ENCODE measurements around the gene TMEM184C. TPM values are rescaled to one million over a fixed set of nuclear protein-coding genes. Genes with fewer than 3 reads are reported as not detected.

The TMEM184C gene
- total and polyA plus RNA-seq, 2 donors (not counting 1 experiment from before 2014, with no cell fraction given): 4.9 to 27.5 TPM

DNA sequence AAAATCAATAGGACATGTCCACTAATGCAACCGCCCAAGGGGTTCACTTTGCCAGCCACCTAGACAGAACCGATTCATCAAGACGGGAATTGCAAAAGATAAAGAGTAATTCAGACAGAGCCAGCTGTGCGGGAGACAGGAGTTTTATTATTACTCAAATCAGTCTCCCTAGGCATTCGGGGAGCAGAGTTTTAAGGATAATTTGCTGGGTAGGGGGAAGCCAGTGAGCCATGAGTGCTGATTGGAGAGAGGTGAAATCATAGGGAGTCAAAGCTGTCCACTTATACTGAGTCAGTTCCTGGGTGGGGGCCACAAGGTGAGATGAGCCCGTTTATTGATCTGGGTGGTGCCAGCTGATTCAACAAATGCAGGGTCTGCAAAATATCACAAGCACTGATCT, 8.5 kb downstream of the TMEM184C start:
- POLR2A ChIA-PET: no interaction called here

DNA sequence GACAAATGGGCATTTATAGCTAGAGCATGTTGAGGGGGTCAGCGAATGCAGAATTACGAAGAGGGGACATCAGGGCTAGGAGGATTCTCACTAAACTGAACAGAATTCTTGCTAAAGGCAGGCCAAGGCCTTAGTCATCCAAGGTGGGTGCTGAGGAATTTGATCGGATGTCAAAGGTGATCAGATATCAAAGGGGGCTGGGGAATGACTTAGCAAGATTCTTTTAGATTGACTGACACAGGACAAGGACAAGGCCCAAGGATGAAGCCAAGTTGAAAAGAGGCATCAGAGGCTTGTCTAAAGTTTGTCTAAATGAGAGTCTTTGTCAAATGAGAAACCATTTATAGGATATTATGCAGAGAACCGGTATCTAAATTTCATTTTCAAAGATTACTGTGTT, 9.7 kb downstream of the TMEM184C start:
- Histone ChIP-seq H2AFZ (ENCODE audit: insufficient read depth, low read depth, low read length, poor library complexity, severe bottlenecking) (no peak overlapping the region), H3K36me3 (replicated peaks in 1 of 2; ENCODE audit: control extremely low read depth in 1 of 2, control insufficient read depth in 1 of 2, extremely low read depth in 1 of 2, insufficient read depth in 2 of 2, low read length in 1 of 2) (peaks cover 3 to 64% of the 10 kb centered on the region in 2 experiments), H3K9ac (ENCODE audit: low read length) (no peak overlapping the region), H3K4me2 (replicated peaks; ENCODE audit: low read depth, low read length, poor library complexity, severe bottlenecking) (no peak overlapping the region), H4K20me1 (ENCODE audit: control insufficient read depth, insufficient read depth, low read length, poor library complexity, severe bottlenecking) (peaks cover 8% of the 10 kb centered on the region), H3K79me2 (ENCODE audit: control insufficient read depth, insufficient read depth, low read length) (peaks cover 20% of the 10 kb centered on the region), H3K27me3 (replicated peaks in 1 of 4; ENCODE audit: control extremely low read depth in 1 of 4, control insufficient read depth in 3 of 4, insufficient read depth in 4 of 4, low read length in 3 of 4) (no peaks in the 10 kb centered on the region), H3K4me3 (ENCODE audit: control extremely low read depth in 1 of 5, extremely low read depth in 1 of 5, insufficient read depth in 1 of 5, low read depth in 2 of 5, low read length in 4 of 5) (no peak overlapping the region), H3K9me3 (ENCODE audit: control extremely low read depth in 1 of 3, control insufficient read depth in 2 of 3, insufficient read depth in 1 of 3, low read length in 2 of 3) (no peaks in the 10 kb centered on the region), H3K4me1 (ENCODE audit: control insufficient read depth in 2 of 2, insufficient read depth in 2 of 2, low read length in 2 of 2) (no peaks in the 10 kb centered on the region), H3K27ac (ENCODE audit: low read length in 2 of 2) (no peak overlapping the region)
- DNase-seq (no peak), ATAC-seq (ENCODE audit: low read depth) (no peak)
- TF ChIP-seq, protein P1, sequence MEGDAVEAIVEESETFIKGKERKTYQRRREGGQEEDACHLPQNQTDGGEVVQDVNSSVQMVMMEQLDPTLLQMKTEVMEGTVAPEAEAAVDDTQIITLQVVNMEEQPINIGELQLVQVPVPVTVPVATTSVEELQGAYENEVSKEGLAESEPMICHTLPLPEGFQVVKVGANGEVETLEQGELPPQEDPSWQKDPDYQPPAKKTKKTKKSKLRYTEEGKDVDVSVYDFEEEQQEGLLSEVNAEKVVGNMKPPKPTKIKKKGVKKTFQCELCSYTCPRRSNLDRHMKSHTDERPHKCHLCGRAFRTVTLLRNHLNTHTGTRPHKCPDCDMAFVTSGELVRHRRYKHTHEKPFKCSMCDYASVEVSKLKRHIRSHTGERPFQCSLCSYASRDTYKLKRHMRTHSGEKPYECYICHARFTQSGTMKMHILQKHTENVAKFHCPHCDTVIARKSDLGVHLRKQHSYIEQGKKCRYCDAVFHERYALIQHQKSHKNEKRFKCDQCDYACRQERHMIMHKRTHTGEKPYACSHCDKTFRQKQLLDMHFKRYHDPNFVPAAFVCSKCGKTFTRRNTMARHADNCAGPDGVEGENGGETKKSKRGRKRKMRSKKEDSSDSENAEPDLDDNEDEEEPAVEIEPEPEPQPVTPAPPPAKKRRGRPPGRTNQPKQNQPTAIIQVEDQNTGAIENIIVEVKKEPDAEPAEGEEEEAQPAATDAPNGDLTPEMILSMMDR (IDR thresholded peaks at IDR 0.05): no peak
- TF ChIP-seq EZH2 (IDR thresholded peaks at IDR 0.05; ENCODE audit: borderline replicate concordance, insufficient read depth, low read depth, low read length, poor library complexity, severe bottlenecking): no peak
- H3K27ac Mint-ChIP-seq: no peak overlapping the region
- intact Hi-C loops (cut with micrococcal nuclease): no loop called here
- H3K27me3 Mint-ChIP-seq: no peaks in the 10 kb centered on the region
- H3K9me3 Mint-ChIP-seq (ENCODE audit: insufficient read depth): no peaks in the 10 kb centered on the region
- H3K4me1 Mint-ChIP-seq: peaks cover 3% of the 10 kb centered on the region
- H3K4me3 Mint-ChIP-seq: no peak overlapping the region
- ChIA-PET POLR2A (interaction anchor here (0.6 kb wide), 1 partner anchor 9 kb away, joined by 3 read pairs; no protein-coding TSS in a partner anchor), CTCF (no interaction called here)
- 97% methylated on average over 3 of the region's 4 CpGs for WGBS (ENCODE audit: insufficient coverage)

More for the DNA sequence above, 8.5 kb downstream of the TMEM184C start:
- peaks cover 13% of the 10 kb centered on the region for H4K20me1 ChIP-seq (ENCODE audit: control insufficient read depth, insufficient read depth, low read length, poor library complexity, severe bottlenecking)
- no peak for DNase-seq
- TF ChIP-seq EZH2 (IDR thresholded peaks at IDR 0.05; ENCODE audit: borderline replicate concordance, insufficient read depth, low read depth, low read length, poor library complexity, severe bottlenecking): no peak
- TF ChIP-seq, protein P1 (IDR thresholded peaks at IDR 0.05): no peak
- H3K27ac ChIP-seq (ENCODE audit: low read length in 2 of 2): no peak overlapping the region
- no peak overlapping the region for H3K4me2 ChIP-seq (replicated peaks; ENCODE audit: low read depth, low read length, poor library complexity, severe bottlenecking)
- peaks cover 0 to 5% of the 10 kb centered on the region in 2 donors for H3K4me1 ChIP-seq (ENCODE audit: control insufficient read depth in 2 of 2, insufficient read depth in 2 of 2, low read length in 2 of 2)
- no peaks in the 10 kb centered on the region for H3K27me3 Mint-ChIP-seq
- peaks cover 28% of the 10 kb centered on the region for H3K79me2 ChIP-seq (ENCODE audit: control insufficient read depth, insufficient read depth, low read length)
- peaks cover 8% of the 10 kb centered on the region for H3K4me1 Mint-ChIP-seq
- H3K9ac ChIP-seq (ENCODE audit: low read length): no peak overlapping the region
- H3K27ac Mint-ChIP-seq: no peak overlapping the region
- CTCF ChIA-PET: interaction anchor here (0.6 to 1.1 kb wide), 2 partner anchors 9 to 82 kb away, joined by 3 read pairs; partner anchors contain the start of gene TMEM184C
- H3K4me3 ChIP-seq (ENCODE audit: control extremely low read depth in 1 of 5, extremely low read depth in 1 of 5, insufficient read depth in 1 of 5, low read depth in 2 of 5, low read length in 4 of 5): no peak overlapping the region
- H3K9me3 Mint-ChIP-seq (ENCODE audit: insufficient read depth): no peaks in the 10 kb centered on the region
- 94% methylated on average over 5 of the region's 6 CpGs for WGBS (ENCODE audit: insufficient coverage)
- H3K9me3 ChIP-seq (ENCODE audit: control extremely low read depth in 1 of 3, control insufficient read depth in 2 of 3, insufficient read depth in 1 of 3, low read length in 2 of 3): no peaks in the 10 kb centered on the region
- ATAC-seq (ENCODE audit: low read depth): no peak
- no peak overlapping the region for H2AFZ ChIP-seq (ENCODE audit: insufficient read depth, low read depth, low read length, poor library complexity, severe bottlenecking)
- intact Hi-C loops (cut with micrococcal nuclease): no loop called here
- no peak overlapping the region for H3K4me3 Mint-ChIP-seq
- H3K36me3 ChIP-seq (replicated peaks in 1 of 2; ENCODE audit: control extremely low read depth in 1 of 2, control insufficient read depth in 1 of 2, extremely low read depth in 1 of 2, insufficient read depth in 2 of 2, low read length in 1 of 2): peaks cover 3 to 57% of the 10 kb centered on the region in 2 experiments
- H3K27me3 ChIP-seq (replicated peaks in 1 of 4; ENCODE audit: control extremely low read depth in 1 of 4, control insufficient read depth in 3 of 4, insufficient read depth in 4 of 4, low read length in 3 of 4): no peaks in the 10 kb centered on the region

Measured in B cell (primary cell).